ENCODE measurements around the gene FYN.

FYN gene

GRCh38 chr6:111696814-111697213 lies 176.4 kb downstream of the FYN start:
- no peak for TF ChIP-seq CTCF (IDR thresholded peaks at IDR 0.05; ENCODE audit: low read depth, low read length, missing control alignments)
- no peak for DNase-seq (ENCODE audit: extremely low read depth, low read depth)
- no peak overlapping the region for H3K4me3 ChIP-seq (replicated peaks; ENCODE audit: low read depth, low read length)

DNA sequence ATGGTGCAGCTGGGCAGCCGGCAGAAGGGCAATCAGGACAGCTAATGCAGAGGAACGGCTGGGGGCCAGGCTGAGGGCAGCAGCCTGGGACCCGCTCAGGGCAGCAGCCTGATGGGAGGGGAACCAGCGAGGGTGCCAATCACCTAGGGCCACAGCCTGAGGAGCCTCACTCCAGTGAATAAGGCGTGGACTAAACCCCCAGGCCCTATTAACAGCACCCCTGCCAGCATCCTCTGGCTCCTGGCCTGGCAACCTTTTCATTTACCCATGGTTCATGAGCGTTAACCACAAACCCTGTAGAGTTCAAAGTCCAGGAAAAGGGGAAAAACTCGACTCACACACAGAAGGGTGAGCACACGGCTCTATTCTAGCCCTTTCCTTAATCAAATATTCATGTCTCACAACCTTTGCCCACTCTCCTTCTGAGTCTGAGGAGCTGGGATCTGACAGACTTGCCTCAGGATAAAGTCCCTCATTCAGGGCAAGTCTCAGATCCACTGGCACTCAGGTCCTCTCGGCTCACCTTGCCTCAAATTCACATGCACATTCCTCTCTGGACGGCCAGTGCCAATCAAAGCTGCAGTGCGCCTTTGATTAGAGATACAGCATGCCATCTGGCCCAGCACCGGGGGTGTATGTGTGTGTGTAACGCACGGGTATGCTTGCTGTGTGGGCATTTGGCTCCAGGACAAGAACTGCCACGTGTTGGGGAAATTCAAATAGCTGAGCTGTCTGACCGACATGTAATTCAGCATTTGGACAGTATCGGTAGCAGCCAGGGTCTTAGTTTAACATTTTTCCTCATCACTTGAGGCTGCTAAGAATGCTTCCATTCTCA lies 180.7 kb downstream of the FYN start:
- no peak for DNase-seq (ENCODE audit: extremely low read depth, low read depth)
- TF ChIP-seq CTCF (IDR thresholded peaks at IDR 0.05; ENCODE audit: low read depth, low read length, missing control alignments): no peak
- no peak overlapping the region for H3K4me3 ChIP-seq (replicated peaks; ENCODE audit: low read depth, low read length)

DNA sequence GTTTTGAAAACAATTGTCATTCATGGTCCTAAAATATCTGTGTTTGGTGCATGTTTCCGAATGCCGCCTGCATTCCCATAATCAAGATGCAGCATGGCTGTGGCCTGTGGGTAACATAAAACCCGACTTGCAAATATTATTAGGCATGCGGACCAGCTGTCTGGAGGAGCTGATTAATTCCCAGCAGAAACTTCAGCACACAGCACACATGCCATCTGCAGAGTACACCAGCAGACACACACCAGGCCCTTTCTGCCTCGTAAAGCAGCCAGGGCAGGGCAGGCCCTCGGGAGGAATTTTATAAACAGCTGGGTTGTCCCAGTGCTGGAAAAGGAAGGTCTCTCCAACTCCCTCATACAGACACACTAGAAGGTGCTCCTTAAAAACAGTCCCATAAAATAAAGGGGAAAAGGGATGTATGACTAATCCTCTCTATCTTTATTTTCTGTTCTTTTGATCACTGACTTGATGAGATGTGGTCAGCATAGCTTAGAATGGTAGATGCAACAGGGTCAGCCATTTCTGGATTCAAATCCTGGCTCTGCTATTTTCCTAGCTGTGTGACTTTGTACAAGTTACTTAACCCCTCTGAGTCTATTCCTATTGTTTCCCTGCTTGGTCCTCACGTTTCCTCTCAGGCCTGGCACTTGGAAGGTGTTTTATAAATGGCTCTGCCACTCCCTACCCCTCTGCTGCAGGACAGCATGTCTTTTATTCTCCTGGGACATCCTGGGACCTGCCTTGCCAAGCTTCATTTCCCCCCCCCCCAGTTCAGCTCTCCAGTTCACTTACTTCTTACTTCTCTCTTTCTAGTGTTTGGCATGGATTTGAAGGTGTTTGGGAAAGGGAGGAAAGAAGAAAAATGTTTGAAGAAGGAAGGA lies 181.7 kb downstream of the FYN start:
- H3K4me3 ChIP-seq (replicated peaks; ENCODE audit: low read depth, low read length): no peak overlapping the region
- peak; percentile 66 for DNase-seq (ENCODE audit: extremely low read depth, low read depth)
- no peak for TF ChIP-seq CTCF (IDR thresholded peaks at IDR 0.05; ENCODE audit: low read depth, low read length, missing control alignments)

GRCh38 chr6:111689946-111690345 lies 183.3 kb downstream of the FYN start:
- H3K4me3 ChIP-seq (replicated peaks; ENCODE audit: low read depth, low read length): no peak overlapping the region
- DNase-seq (ENCODE audit: extremely low read depth, low read depth): no peak
- no peak for TF ChIP-seq CTCF (IDR thresholded peaks at IDR 0.05; ENCODE audit: low read depth, low read length, missing control alignments)

DNA sequence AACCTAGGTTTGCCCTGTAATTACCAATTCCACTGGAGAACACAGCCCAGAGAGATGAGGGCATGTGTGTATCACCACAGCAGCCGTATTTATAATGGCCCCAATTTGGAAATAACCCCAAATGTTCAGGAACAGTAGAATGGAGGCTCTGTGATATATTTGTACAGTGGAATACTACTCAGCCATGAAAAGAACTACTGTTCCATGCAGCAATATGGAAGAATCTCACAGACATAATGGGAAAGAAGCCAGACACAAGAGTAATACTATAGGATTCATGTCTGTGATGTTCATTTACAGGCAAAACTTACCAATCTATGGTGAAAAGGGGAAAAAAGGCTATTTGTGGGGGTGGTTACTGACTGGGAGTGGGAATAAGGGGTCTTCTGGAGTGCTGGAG lies 183.8 kb downstream of the FYN start:
- DNase-seq (ENCODE audit: extremely low read depth, low read depth): no peak
- no peak overlapping the region for H3K4me3 ChIP-seq (replicated peaks; ENCODE audit: low read depth, low read length)
- TF ChIP-seq CTCF (IDR thresholded peaks at IDR 0.05; ENCODE audit: low read depth, low read length, missing control alignments): no peak

GRCh38 chr6:111688331-111688730 lies 184.9 kb downstream of the FYN start:
- H3K4me3 ChIP-seq (replicated peaks; ENCODE audit: low read depth, low read length): no peak overlapping the region
- no peak for TF ChIP-seq CTCF (IDR thresholded peaks at IDR 0.05; ENCODE audit: low read depth, low read length, missing control alignments)
- no peak for DNase-seq (ENCODE audit: extremely low read depth, low read depth)
